ENCODE results near the gene FAM163B. TPM values are rescaled to one million over a fixed set of nuclear protein-coding genes. Genes with fewer than 3 reads are reported as not detected.

The FAM163B gene
- total RNA-seq, 1 donor from 2014 or later, result not detected

GRCh38 chr9:133576031-133576874 lies 32.9 kb downstream of the FAM163B start:
- TF ChIP-seq CTCF (conservative IDR thresholded peaks at IDR 0.05), result no peak
- Mint-ChIP-seq H3K27ac (no peak overlapping the region), H3K4me1 (ENCODE audit: unreplicated experiment) (peaks cover 12% of the 10 kb centered on the region), H3K4me3 (no peak overlapping the region), H3K9me3 (no peaks in the 10 kb centered on the region), H3K27me3 (no peaks in the 10 kb centered on the region), H3K36me3 (no peaks in the 10 kb centered on the region)
- no peak for DNase-seq (ENCODE audit: extremely low spot score, unreplicated experiment)

- no peak overlapping the region for H3K27ac Mint-ChIP-seq
- no peaks in the 10 kb centered on the region for H3K36me3 Mint-ChIP-seq
- TF ChIP-seq CTCF (conservative IDR thresholded peaks at IDR 0.05), result no peak
- no peak for DNase-seq (ENCODE audit: extremely low spot score, unreplicated experiment)
- H3K4me3 Mint-ChIP-seq, result no peak overlapping the region
- peaks cover 6% of the 10 kb centered on the region for H3K4me1 Mint-ChIP-seq (ENCODE audit: unreplicated experiment)
- no peaks in the 10 kb centered on the region for H3K27me3 Mint-ChIP-seq
- H3K9me3 Mint-ChIP-seq, result no peaks in the 10 kb centered on the region
These were observed 33.8 kb downstream of the FAM163B start for GRCh38 chr9:133575186-133576030.

- no peaks in the 10 kb centered on the region for H3K9me3 Mint-ChIP-seq
- no peak overlapping the region for H3K4me3 Mint-ChIP-seq
- no peak for DNase-seq (ENCODE audit: extremely low spot score, unreplicated experiment)
- H3K4me1 Mint-ChIP-seq (ENCODE audit: unreplicated experiment), result peaks cover 4% of the 10 kb centered on the region
- no peaks in the 10 kb centered on the region for H3K27me3 Mint-ChIP-seq
- no peak overlapping the region for H3K27ac Mint-ChIP-seq
- no peaks in the 10 kb centered on the region for H3K36me3 Mint-ChIP-seq
- TF ChIP-seq CTCF (conservative IDR thresholded peaks at IDR 0.05), result no peak
These were observed 34.4 kb downstream of the FAM163B start for GRCh38 chr9:133574771-133575170.

- Mint-ChIP-seq H3K27me3 (peaks cover 1% of the 10 kb centered on the region), H3K4me3 (no peak overlapping the region), H3K27ac (no peak overlapping the region), H3K9me3 (no peaks in the 10 kb centered on the region), H3K4me1 (ENCODE audit: unreplicated experiment) (peaks cover 4% of the 10 kb centered on the region), H3K36me3 (no peaks in the 10 kb centered on the region)
- no peak for DNase-seq (ENCODE audit: extremely low spot score, unreplicated experiment)
- no peak for TF ChIP-seq CTCF (conservative IDR thresholded peaks at IDR 0.05)
These were observed 35.2 kb downstream of the FAM163B start for GRCh38 chr9:133573791-133574515.

- DNase-seq (ENCODE audit: extremely low spot score, unreplicated experiment), result no peak
- no peak for TF ChIP-seq CTCF (conservative IDR thresholded peaks at IDR 0.05)
- Mint-ChIP-seq H3K36me3 (no peaks in the 10 kb centered on the region), H3K27ac (no peak overlapping the region), H3K4me3 (no peak overlapping the region), H3K27me3 (peaks cover 4% of the 10 kb centered on the region), H3K4me1 (ENCODE audit: unreplicated experiment) (peaks cover 4% of the 10 kb centered on the region), H3K9me3 (no peaks in the 10 kb centered on the region)
These were observed 36.3 kb downstream of the FAM163B start for GRCh38 chr9:133572821-133573361.

Measured in type B pancreatic cell (in vitro differentiated cells).